Measurements from ENCODE around the gene KIT. TPM values are rescaled to one million over a fixed set of nuclear protein-coding genes. Genes with fewer than 3 reads are reported as not detected.

The KIT gene
- total RNA-seq, 1 donor from 2014 or later, result 0.12 TPM

GRCh38 chr4:54660591-54660990 is 2.8 kb downstream of the KIT start:
- no peak for TF ChIP-seq CTCF (conservative IDR thresholded peaks at IDR 0.05; ENCODE audit: low read depth, low read length)
- DNase-seq (ENCODE audit: low read depth), result no peak
- H3K4me3 ChIP-seq (ENCODE audit: low read depth, low read length), result no peak overlapping the region

- H3K4me3 ChIP-seq (ENCODE audit: low read depth, low read length), result no peak overlapping the region
- no peak for TF ChIP-seq CTCF (conservative IDR thresholded peaks at IDR 0.05; ENCODE audit: low read depth, low read length)
- DNase-seq (ENCODE audit: low read depth), result no peak
These were observed 3.4 kb downstream of the KIT start for GRCh38 chr4:54661169-54661568.

- no peak for TF ChIP-seq CTCF (conservative IDR thresholded peaks at IDR 0.05; ENCODE audit: low read depth, low read length)
- H3K4me3 ChIP-seq (ENCODE audit: low read depth, low read length), result no peak overlapping the region
- DNase-seq (ENCODE audit: low read depth), result no peak
These were observed 3.9 kb downstream of the KIT start for GRCh38 chr4:54661686-54662085.

- H3K4me3 ChIP-seq (ENCODE audit: low read depth, low read length), result no peak overlapping the region
- DNase-seq (ENCODE audit: low read depth), result no peak
- no peak for TF ChIP-seq CTCF (conservative IDR thresholded peaks at IDR 0.05; ENCODE audit: low read depth, low read length)
These were observed 4.4 kb downstream of the KIT start for GRCh38 chr4:54662123-54662522.

GRCh38 chr4:54662901-54663585 is 5.3 kb downstream of the KIT start:
- no peak for DNase-seq (ENCODE audit: low read depth)
- no peak overlapping the region for H3K4me3 ChIP-seq (ENCODE audit: low read depth, low read length)
- no peak for TF ChIP-seq CTCF (conservative IDR thresholded peaks at IDR 0.05; ENCODE audit: low read depth, low read length)

- no peak for TF ChIP-seq CTCF (conservative IDR thresholded peaks at IDR 0.05; ENCODE audit: low read depth, low read length)
- no peak for DNase-seq (ENCODE audit: low read depth)
- no peak overlapping the region for H3K4me3 ChIP-seq (ENCODE audit: low read depth, low read length)
These were observed 6.6 kb downstream of the KIT start for GRCh38 chr4:54664400-54664799.

GRCh38 chr4:54668014-54668611 is 10.4 kb downstream of the KIT start:
- no peak for TF ChIP-seq CTCF (conservative IDR thresholded peaks at IDR 0.05; ENCODE audit: low read depth, low read length)
- no peak overlapping the region for H3K4me3 ChIP-seq (ENCODE audit: low read depth, low read length)
- DNase-seq (ENCODE audit: low read depth), result no peak

All from epithelial cell of proximal tubule (primary cell).